Stimulated activated CD4-positive, alpha-beta T cell treated with anti-CD3 and anti-CD28 coated beads, TNF-alpha, amount 100 ng/mL, for 24 hours (primary cell): Measurements from ENCODE around the gene SAMD9.
"Not testable (repeated sequence)": the region's sequence is repeated elsewhere in the genome, so short reads cannot be mapped to it uniquely, and the experiment has no call there.

Experiments used
- DNase-seq, 3 experiments: peaks; one replicate each; pipeline ENCODE4 v3.0.0-alpha.2; 2020; ENCODE audit warnings: low read depth in 3 of 3

Gene SAMD9

DNA sequence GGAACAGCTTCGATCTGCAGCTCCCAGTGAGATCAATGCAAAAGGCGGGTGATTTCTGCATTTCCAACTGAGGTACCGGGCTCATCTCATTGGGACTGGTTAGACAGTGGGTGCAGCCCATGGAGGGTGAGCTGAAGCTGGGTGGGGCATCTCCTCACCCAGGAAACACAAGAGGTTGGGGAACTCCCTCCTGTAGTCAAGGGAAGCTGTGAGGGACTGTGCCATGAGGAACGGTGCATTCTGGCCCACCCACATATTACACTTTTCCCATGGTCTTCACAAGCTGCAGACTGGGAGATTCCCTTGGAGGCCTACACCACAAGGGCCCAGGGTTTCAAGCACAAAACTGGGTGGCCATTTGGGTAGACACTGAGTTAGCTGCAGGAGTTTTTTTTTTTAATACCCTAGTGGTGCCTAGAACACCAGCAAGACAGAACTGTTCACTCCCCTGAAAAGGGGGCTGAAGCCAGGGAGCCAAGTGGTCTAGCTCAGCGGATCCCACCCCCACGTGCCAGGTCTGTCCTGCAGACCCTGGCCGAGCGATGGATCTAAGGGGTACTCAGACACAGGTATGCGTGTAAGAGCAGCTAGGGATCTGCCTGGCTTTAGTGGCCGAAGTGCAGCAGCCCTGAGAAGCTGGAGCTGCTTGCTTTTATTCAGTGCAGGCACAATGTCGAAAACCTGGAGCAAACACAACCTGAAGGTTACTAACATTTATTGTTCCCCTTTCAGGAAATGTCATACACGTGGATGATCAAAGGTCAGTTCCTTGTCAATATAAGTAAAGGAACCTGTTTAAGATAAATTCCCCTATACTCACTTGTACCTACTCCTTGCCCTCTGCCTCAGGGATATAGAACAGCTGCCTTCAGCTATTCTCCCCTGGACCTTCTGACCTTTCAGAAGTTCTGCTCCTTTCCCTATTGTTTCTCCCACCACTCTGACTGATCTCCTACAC lies 3.1 kb upstream of the SAMD9 start:
- no peak for DNase-seq

- no peak for DNase-seq
Measured at GRCh38 chr7:93119191-93119905, 1.6 kb upstream of the SAMD9 start.

DNA sequence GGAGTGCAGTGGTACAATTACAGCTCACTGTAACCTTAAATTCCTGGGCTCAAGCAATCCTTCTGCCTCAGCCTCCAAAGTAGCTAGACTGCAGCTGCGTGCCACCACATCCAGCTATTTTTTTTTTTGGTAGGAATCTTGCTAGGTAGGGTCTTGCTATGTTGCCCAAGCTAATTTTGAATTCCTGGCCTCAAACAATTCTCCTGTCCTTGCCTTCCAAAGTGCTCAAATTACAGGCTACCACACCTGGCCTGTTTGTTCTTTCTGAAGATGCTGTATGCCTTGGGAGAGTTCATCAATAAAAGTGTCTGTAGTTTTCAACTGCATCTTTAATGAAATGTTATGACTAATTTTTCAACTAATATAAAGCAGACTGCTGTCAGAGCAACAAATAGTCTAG lies 452 bp downstream of the SAMD9 start:
- no peak for DNase-seq

GRCh38 chr7:93115796-93116195 lies 2.0 kb downstream of the SAMD9 start:
- no peak for DNase-seq

DNA sequence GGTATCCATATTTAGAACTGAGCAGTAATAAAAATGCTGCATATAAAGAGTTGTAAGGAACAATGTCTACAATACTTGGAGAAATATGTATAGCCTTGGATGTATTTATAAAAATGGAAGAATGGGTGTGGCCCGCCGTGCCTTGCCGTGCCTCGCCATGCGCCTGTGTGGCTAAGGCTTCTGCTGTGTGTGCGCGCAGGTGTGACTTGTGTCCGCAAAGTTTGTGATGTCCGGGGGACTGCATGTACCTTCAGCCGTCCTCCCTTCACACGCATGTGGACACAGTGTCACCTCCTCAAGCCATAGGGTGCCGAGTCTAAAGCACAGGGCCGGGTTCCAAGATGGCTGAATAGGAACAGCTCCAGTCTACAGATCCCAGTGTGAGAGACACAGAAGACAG lies 9.8 kb downstream of the SAMD9 start:
- DNase-seq = no peak

DNA sequence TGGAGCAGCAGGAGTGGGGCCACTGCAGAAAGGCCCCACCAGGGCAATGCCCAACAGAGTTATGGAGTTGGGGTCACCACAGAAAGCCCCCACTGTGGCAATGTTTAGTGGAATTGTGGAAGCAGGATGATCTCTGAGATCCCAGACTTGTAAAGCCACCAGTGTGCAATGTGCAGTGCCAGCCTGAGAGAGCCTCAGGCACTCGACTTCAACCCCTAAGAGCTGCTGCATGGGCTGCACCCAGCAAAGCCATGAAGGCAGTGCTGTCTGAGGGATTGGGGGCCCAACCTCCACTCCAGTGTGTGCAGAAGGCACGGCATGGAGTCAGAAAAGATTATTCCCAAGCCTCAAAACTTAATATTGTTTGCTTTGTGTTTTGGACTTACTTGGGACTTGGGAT lies 20.4 kb downstream of the SAMD9 start:
- DNase-seq = no peak

GRCh38 chr7:93092757-93093370 lies 24.9 kb downstream of the SAMD9 start:
- DNase-seq = no peak

DNA sequence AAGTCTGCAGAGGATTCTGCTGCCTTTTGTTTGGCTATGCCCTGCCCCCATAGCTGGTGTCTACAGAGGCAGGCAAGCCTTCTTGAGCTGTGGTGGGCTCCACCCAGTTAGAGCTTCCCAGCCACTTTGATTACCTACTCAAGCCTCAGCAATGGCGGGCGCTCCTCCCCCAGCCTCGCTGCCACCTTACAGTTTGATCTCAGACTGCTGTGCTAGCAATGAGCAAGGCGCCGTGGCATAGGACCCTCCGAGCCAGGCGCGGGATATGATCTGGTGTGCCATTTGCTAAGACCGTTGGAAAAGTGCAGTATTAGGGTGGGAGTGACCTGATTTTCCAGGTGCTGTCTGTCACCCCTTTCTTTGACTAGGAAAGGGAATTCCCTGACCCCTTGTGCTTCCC lies 44.4 kb downstream of the SAMD9 start:
- DNase-seq = not testable (repeated sequence)

DNA sequence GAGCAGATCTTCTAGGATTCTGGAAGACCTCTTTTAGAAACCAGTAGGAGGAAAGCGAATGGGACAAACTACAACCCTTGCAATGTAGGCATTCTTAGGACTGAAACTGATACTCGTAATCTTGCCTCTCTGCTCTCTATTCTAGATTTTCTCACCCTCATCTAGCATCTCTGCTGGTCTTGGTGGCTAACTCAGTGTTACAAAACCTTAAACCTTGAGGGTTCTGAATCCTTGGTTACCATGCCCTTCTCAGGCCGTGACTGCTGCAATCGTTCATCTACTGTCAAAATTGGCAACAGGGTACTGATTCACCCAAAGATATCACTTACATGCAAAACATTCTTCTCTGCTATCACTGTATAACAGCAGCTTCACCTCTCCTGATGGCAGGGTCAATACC lies 55.2 kb downstream of the SAMD9 start:
- no peak for DNase-seq

DNA sequence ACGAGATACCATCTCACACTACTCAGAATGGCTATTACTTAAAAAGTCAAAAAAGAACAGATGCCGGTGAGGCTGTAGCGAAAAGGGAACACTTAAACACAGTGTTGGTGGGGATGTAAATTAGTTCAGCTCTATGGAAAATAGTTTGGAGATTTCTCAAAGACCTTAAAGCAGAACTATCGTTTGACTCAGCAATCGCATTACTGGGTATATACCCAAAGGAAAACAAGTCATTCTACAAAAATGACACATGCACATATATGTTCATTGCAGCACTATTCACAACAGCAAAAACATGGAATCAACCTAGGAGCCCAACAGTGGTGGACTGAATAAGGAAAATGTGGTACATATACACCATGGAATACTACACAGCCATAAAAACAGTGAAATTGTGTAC lies 56.9 kb downstream of the SAMD9 start:
- DNase-seq = no peak

DNA sequence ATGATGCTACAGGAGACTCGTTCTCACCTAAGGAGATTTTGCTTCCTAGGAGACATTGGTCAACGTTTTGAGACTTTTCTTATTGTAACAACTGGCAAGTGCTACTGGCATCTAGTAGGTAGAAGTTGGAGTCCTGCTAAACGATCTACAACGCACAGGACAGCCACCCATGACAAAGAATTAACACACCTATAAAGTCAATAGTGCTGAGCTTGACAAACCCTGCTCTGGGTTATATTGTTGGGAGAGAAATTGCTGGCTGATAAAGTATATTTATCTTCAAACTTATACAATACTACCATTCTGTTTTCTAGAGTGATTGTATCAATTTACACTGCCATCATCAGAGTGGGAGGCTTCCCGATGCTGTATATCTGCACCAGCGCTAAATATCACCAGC lies 57.8 kb downstream of the SAMD9 start:
- no peak for DNase-seq

DNA sequence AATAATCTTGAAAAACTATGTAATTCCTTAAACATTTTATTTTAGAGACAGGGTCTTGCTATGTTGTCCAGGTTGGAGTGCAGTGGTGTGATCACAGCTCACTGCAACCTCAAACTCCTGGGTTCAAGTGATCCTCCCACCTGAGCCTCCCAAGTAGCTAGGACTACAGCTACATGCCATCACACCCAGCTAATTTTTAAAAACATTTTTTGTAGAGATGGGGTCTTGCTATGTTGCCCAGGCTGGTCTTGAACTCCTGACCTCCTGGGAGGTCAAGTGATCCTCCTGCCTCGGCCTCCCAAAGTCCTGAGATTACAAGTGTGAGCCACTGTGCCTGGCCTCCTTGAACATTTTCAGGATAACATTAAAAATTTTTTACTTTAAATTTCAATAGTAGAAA lies 61.2 kb downstream of the SAMD9 start:
- not testable (repeated sequence) for DNase-seq

DNA sequence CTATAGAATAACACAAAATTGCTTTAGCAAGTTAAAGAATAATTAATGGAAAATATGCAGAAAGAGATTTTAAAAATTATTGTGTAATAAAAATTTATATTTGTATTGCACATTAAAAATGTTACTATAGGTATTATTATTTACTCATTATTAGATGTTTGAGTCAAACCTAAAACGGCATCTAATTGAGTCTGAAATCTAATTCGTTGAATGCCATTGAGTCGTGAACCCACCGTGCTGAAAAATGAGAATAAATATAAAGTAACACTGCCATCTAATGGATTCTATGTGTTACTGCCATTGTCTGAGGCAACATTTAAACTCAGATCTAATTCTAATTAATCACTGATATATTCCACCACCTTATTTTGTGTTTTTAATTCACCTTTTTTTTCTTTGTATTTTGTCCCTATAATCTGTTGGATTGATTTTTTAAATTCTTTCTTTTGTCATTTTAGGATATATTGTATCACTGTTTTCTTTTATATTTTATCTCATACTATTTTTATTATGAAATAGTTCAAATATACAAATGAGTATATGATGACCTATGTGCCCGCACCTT lies 62.2 kb downstream of the SAMD9 start:
- DNase-seq = no peak

- no peak for DNase-seq
Measured at GRCh38 chr7:93054975-93055374, 62.8 kb downstream of the SAMD9 start.

DNA sequence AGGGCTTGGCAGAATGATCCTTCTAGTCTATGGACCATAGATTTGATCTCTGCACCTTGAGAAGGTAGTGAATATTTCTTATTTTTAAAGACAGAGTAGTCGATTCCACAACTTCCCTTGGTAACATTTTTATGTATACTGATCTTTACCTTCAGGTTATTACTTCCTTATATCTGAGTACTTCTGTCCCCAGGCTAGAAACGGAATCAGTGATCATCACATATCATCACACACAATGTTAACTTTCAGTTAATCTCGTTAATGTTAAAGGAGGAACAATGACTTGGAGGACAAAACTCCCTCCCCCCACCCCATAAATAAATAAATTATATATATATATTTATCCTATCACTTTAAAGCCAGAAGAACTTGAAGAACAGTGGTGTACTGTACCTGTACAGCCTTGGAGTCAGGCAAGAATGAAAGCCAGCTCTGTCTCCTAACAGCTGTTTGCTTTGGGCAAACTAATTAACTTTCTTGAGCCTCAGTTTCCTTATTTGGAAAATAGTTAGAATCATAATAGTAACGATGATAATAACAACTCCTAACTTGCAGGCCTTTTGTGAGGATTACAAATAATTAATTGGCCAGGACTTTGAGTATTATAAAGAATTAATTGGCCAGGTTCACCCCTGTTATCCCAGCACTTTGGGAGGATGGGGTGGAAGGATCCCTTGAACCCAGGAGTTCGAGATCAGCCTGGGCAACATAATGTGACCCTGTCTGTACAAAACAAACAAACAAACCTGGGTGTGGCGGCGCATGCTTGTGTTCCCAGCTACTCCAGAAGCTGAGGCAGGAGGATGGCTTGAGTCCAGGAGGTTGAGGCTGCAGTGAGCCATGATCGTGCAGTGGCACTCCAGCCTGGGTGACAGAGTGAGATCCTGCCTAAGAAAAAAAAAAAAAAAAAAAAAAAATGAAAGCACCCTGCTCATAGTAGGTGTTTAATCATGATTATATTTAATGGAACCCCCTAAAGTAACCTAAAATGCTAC lies 63.5 kb downstream of the SAMD9 start:
- DNase-seq = no peak

GRCh38 chr7:93053209-93053948 lies 64.4 kb downstream of the SAMD9 start:
- no peak for DNase-seq

- no peak for DNase-seq
Measured at GRCh38 chr7:93051660-93052059, 66.1 kb downstream of the SAMD9 start.
